ENCODE results near the gene PARVA. TPM values are rescaled to one million over a fixed set of nuclear protein-coding genes. Genes with fewer than 3 reads are reported as not detected.
A peak's percentile ranks its signal among the peaks of the same experiment; 100 is the strongest.

The PARVA gene, protein sequence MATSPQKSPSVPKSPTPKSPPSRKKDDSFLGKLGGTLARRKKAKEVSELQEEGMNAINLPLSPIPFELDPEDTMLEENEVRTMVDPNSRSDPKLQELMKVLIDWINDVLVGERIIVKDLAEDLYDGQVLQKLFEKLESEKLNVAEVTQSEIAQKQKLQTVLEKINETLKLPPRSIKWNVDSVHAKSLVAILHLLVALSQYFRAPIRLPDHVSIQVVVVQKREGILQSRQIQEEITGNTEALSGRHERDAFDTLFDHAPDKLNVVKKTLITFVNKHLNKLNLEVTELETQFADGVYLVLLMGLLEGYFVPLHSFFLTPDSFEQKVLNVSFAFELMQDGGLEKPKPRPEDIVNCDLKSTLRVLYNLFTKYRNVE
- 122 TPM for polyA plus RNA-seq (2012; ENCODE audit: insufficient read length, low read depth)

DNA sequence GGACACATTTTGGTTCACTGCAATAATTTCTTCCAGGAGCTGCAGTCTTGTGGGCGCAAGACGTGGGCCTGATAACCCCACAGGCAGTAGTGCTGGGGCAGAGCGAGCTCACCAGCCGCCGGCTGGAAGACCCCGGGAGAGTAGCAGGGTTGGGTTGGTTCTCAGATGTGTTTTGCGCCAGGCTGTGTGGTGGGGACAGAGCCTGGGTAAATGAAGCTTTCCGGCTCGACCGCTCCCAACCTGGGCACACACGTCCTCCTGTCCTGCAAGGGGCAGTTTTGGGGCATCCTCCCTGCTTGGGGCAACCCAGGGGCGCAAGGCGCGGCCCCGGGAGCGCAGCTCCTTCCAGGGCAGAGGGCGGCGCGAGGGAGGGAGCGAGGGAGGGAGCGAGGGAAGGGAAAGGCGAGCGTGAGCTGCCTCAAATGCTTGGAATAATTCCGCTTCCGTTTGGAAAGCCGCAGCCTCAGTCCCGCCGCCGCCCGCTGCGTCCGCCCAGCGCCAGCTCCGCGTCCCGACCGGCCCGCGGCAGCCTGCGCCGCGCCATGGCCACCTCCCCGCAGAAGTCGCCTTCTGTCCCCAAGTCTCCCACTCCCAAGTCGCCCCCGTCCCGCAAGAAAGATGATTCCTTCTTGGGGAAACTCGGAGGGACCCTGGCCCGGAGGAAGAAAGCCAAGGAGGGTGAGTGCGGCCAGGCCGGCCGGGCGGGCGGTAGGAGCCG is at the start of gene PARVA:
Gene PARVA, plus strand, starts transcription at position 466 of the 718 bp plus-strand sequence. Its CDS starts 77 bp downstream, at position 543.
- TF ChIP-seq TAF1 (IDR thresholded peaks at IDR 0.05; ENCODE audit: borderline replicate concordance, insufficient read depth, low read length), result peak; percentile 81; the same call in 1 of the 2 replicates
- TF ChIP-seq, protein P1, sequence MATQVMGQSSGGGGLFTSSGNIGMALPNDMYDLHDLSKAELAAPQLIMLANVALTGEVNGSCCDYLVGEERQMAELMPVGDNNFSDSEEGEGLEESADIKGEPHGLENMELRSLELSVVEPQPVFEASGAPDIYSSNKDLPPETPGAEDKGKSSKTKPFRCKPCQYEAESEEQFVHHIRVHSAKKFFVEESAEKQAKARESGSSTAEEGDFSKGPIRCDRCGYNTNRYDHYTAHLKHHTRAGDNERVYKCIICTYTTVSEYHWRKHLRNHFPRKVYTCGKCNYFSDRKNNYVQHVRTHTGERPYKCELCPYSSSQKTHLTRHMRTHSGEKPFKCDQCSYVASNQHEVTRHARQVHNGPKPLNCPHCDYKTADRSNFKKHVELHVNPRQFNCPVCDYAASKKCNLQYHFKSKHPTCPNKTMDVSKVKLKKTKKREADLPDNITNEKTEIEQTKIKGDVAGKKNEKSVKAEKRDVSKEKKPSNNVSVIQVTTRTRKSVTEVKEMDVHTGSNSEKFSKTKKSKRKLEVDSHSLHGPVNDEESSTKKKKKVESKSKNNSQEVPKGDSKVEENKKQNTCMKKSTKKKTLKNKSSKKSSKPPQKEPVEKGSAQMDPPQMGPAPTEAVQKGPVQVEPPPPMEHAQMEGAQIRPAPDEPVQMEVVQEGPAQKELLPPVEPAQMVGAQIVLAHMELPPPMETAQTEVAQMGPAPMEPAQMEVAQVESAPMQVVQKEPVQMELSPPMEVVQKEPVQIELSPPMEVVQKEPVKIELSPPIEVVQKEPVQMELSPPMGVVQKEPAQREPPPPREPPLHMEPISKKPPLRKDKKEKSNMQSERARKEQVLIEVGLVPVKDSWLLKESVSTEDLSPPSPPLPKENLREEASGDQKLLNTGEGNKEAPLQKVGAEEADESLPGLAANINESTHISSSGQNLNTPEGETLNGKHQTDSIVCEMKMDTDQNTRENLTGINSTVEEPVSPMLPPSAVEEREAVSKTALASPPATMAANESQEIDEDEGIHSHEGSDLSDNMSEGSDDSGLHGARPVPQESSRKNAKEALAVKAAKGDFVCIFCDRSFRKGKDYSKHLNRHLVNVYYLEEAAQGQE (IDR thresholded peaks at IDR 0.05; ENCODE audit: insufficient read depth in 1 of 2, low read depth in 2 of 2, low read length in 2 of 2), result no peak
- no peak for TF ChIP-seq FOXP2 (optimal IDR thresholded peaks at IDR 0.05; ENCODE audit: borderline replicate concordance, extremely low read depth, extremely low read length, insufficient read depth)
- no peak; the same call in none of the 2 replicates for TF ChIP-seq POLR2AphosphoS5 (IDR thresholded peaks at IDR 0.05; ENCODE audit: low read depth, low read length)
- no peak for TF ChIP-seq SIN3A (IDR thresholded peaks at IDR 0.05; ENCODE audit: borderline replicate concordance, insufficient read depth, low read length)

DNA sequence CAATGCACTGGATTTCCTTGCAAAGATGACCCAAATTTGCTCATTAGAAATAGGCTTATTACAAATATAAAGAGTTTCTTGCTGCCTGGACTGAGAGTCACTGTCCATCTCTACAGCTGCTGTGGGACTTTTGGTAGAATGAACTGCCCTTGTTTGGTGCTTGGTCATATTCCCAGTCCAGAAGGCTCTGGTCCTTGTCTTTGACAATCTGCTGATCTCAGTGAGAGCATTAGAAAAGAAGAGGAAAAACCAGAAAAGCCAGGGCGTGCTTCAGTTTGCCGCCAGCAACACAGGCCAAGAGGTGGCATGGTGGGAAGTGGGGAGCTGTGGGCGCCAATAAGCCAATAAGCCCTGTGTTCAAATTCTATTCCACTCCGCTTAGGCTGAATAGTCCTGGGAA is 48.2 kb upstream of the PARVA start:
- TF ChIP-seq TAF1 (IDR thresholded peaks at IDR 0.05; ENCODE audit: borderline replicate concordance, insufficient read depth, low read length) (no peak), POLR2AphosphoS5 (IDR thresholded peaks at IDR 0.05; ENCODE audit: low read depth, low read length) (no peak), FOXP2 (optimal IDR thresholded peaks at IDR 0.05; ENCODE audit: borderline replicate concordance, extremely low read depth, extremely low read length, insufficient read depth) (no peak), SIN3A (IDR thresholded peaks at IDR 0.05; ENCODE audit: borderline replicate concordance, insufficient read depth, low read length) (no peak)
- TF ChIP-seq, protein P1 (IDR thresholded peaks at IDR 0.05; ENCODE audit: insufficient read depth in 1 of 2, low read depth in 2 of 2, low read length in 2 of 2), result no peak

DNA sequence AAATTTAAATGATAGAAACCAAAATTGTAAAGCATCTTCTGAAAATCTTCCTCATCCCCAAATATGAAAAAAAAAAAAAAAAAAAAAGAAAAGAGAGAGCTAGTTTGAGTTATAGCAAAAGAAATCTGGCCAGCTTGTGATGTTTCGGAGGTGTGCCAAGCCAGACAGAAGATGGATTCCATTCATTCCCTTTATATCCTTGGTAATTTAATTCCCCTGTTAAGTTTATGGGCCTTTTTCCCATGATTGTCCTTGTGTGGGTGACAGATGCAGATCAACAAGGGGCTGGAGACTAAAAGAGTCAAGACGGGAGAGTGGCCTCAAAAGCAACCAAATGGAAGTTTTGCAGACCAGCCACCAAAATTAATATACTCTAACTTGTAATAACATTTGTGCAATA is 47.6 kb upstream of the PARVA start:
- TF ChIP-seq SIN3A (IDR thresholded peaks at IDR 0.05; ENCODE audit: borderline replicate concordance, insufficient read depth, low read length), result no peak
- TF ChIP-seq POLR2AphosphoS5 (IDR thresholded peaks at IDR 0.05; ENCODE audit: low read depth, low read length), result no peak
- TF ChIP-seq TAF1 (IDR thresholded peaks at IDR 0.05; ENCODE audit: borderline replicate concordance, insufficient read depth, low read length), result no peak
- TF ChIP-seq, protein P1 (IDR thresholded peaks at IDR 0.05; ENCODE audit: insufficient read depth in 1 of 2, low read depth in 2 of 2, low read length in 2 of 2), result no peak
- TF ChIP-seq FOXP2 (optimal IDR thresholded peaks at IDR 0.05; ENCODE audit: borderline replicate concordance, extremely low read depth, extremely low read length, insufficient read depth), result no peak

DNA sequence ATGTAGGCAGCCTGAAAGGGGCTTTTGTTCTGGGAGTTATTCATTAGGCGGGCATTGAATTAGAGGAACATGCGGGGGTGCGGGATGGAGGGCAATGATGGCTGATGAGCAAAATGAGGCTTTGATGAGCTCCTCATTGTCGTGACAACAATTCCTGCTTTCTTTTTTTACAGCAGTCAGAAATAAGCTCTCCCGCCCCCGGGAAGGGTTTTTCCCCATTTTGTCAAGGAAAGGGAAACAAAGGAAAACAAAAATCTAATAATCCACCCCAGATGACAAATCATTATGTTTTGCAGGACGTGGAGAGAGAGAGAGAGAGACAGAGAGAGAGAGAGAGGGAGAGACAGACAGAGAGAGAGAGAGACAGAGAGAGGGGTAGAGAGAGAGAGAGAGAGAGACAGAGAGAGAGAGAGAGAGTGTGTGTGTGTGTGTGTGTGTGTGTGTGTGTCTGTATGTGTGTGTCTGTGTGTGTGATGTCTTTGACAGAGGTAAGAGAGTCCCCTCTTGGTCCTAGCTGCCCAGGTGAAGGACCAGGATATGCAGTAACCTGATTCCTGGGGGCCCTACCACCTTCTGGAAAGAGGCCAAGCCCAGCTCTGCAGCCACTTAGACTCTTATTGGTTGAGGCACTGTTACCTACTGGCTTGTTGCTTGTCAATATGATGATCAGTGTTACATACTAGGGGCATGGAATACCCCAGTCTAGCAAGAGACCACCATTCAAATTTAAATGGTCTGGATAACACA is 46.7 kb upstream of the PARVA start:
- TF ChIP-seq, protein P1 (IDR thresholded peaks at IDR 0.05; ENCODE audit: insufficient read depth in 1 of 2, low read depth in 2 of 2, low read length in 2 of 2), result no peak
- TF ChIP-seq FOXP2 (optimal IDR thresholded peaks at IDR 0.05; ENCODE audit: borderline replicate concordance, extremely low read depth, extremely low read length, insufficient read depth) (no peak), SIN3A (IDR thresholded peaks at IDR 0.05; ENCODE audit: borderline replicate concordance, insufficient read depth, low read length) (no peak), TAF1 (IDR thresholded peaks at IDR 0.05; ENCODE audit: borderline replicate concordance, insufficient read depth, low read length) (no peak), POLR2AphosphoS5 (IDR thresholded peaks at IDR 0.05; ENCODE audit: low read depth, low read length) (no peak)
